Tibial artery (tissue), 4 donors: ENCODE data around the gene NOP14.

ENCODE experiments used
- DNase-seq, 2 donors: peaks; one replicate each; pipeline ENCODE4 v3.0.0-alpha.2; 2019
- H3K27ac ChIP-seq, 2 donors: fragments of 200-600 bp; sonication (generic) in 1 of 2; 1 replicate in 1 of 2; 2 replicates in 1 of 2; pipeline ENCODE4 v1.5.1; 2018 to 2019; ENCODE audit warnings: mild to moderate bottlenecking in 1 of 2
- H3K27me3 ChIP-seq, 2 donors: fragments of 200-600 bp; sonication (generic) in 1 of 2; one replicate each; pipeline versions ENCODE4 v1.5.1 to v1.6.0; 2016 to 2019
- H3K36me3 ChIP-seq, 3 donors: fragments of 200-600 bp; sonication (generic) in 2 of 3; one replicate each; pipeline ENCODE4 v1.5.1; 2016 to 2019; ENCODE audit warnings: mild to moderate bottlenecking in 2 of 3
- H3K4me1 ChIP-seq, 4 donors: fragments of 200-600 bp; sonication (generic) in 2 of 4; 1 replicate in 3 of 4; 2 replicates in 1 of 4; pipeline ENCODE4 v1.5.1; 2016 to 2019
- H3K4me3 ChIP-seq, 2 donors: fragments of 200-600 bp; sonication (generic) in 1 of 2; 1 replicate in 1 of 2; 2 replicates in 1 of 2; pipeline ENCODE4 v1.5.1; 2018 to 2019; ENCODE audit warnings: mild to moderate bottlenecking in 2 of 2
- H3K9me3 ChIP-seq, 3 donors: fragments of 200-600 bp; sonication (generic) in 1 of 3; one replicate each; pipeline ENCODE4 v1.5.1; 2016 to 2019
- intact Hi-C: fragments of 100-400 bp; cut with DNase I; formaldehyde crosslinking; loops from one replicate; pipeline ENCODE4 v1.15.0; 2023; ENCODE audit warnings: low total_unique reads
- TF ChIP-seq, protein P1 (sequence below), 2 experiments: fragments of 200-600 bp in 1 of 2; fragments of 450-650 bp in 1 of 2; IDR thresholded peaks; one replicate each; pipeline ENCODE4 v1.5.1; 2017 to 2019; ENCODE audit warnings: antibody characterized with exemption in 2 of 2, mild to moderate bottlenecking in 1 of 2, moderate library complexity in 1 of 2

NOP14 gene

DNA sequence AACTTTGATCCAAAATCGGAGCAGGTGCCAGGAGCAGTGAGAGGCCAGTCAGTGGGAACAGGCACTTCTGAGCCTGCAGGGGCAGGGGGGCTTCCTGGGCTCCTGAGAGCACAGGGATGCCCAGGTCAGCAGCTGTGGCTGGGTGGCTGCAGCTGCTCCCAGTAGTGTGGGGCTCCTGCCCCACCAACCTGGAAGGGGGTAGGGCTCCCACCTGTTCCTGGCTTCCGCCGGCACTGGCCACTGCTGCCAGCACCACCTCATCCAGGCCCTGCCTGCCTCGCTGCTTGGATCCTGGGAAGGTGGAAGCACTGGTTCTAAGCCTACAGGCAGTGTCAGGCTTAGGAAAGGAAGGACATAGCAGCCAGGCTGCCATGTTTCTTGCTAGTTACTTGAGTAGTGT lies 18.8 kb upstream of the NOP14 start:
- Histone ChIP-seq H3K27ac (no peak overlapping the region), H3K4me1 (no peaks in the 10 kb centered on the region), H3K27me3 (no peaks in the 10 kb centered on the region), H3K36me3 (no peaks in the 10 kb centered on the region), H3K4me3 (no peak overlapping the region), H3K9me3 (peaks cover 0 to 14% (median 0%) of the 10 kb centered on the region in 3 donors)
- no peak for DNase-seq
- intact Hi-C loops = no loop called here
- TF ChIP-seq, protein P1, sequence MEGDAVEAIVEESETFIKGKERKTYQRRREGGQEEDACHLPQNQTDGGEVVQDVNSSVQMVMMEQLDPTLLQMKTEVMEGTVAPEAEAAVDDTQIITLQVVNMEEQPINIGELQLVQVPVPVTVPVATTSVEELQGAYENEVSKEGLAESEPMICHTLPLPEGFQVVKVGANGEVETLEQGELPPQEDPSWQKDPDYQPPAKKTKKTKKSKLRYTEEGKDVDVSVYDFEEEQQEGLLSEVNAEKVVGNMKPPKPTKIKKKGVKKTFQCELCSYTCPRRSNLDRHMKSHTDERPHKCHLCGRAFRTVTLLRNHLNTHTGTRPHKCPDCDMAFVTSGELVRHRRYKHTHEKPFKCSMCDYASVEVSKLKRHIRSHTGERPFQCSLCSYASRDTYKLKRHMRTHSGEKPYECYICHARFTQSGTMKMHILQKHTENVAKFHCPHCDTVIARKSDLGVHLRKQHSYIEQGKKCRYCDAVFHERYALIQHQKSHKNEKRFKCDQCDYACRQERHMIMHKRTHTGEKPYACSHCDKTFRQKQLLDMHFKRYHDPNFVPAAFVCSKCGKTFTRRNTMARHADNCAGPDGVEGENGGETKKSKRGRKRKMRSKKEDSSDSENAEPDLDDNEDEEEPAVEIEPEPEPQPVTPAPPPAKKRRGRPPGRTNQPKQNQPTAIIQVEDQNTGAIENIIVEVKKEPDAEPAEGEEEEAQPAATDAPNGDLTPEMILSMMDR (IDR thresholded peaks at IDR 0.05) = no peak

DNA sequence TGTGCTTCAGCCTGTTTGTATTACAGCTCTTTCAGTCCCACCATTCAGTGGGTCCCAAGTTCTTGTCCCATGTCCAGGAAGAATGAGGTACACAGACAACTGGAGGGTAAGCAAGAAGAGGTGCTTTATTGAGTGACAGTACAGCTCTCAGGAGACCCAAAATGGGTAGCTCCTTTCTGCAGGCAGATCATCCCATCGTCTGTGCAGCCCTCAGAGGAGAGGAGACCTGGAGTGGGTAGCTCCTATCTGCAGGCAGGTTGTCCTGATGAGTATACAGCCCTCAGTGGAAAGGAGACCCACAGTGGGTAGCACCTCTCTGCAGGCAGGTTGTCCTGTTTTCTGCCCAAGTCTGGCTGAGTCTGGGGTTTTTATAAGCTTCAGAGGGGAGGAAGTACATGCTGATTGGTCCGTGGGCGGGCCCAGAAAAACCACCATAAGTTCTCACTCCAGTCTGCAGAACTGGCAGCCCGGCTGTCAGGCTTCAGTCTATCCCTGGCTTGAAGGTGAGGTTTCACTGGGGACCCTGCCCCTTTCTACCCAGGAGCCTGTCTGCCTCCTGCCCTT lies 18.1 kb upstream of the NOP14 start:
- no peak overlapping the region for H3K4me3 ChIP-seq
- no peak overlapping the region for H3K27ac ChIP-seq
- intact Hi-C loops = no loop called here

DNA sequence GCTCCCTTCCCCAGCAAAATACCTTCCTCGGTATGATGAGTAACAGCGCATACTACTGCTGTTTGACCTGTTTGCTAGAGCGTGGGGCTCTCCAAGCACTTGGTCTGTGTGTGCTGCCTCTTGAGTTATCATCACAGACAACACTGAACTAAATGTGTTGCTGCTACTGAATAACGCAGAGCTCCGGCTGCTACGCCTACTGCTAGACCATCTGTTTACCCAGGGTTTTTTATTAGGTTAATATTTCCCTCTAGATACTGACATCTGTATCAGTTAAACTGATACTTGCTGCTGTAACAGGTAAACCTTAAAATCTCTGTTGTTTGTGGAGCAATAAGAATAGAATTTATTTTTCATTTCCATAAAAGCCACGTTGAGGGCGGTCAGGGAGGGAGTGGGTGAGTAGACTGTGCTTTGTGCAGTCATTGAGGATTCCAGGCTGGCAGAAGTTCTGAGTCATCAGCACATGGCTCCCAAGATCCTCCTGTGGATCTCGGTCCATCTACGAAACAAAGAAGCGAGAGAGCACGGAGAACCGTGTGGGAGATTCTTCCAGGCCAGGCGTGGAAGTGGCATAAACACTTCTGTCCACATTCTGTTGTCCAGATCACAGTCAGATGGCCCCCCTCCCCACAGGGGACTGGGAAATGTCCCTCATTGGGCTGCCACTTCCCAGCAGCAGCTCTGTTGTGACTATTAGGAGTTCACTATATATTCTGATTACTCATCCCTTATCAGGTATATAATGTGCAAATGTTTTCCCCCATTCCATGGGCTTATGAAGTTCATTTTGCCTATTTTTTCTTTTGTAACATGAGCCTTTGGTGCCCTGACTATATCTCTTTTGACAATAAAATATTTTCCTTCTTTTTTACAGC lies 14.2 kb upstream of the NOP14 start:
- DNase-seq = no peak
- H3K9me3 ChIP-seq = peaks cover 0 to 14% (median 0%) of the 10 kb centered on the region in 3 donors
- H3K4me3 ChIP-seq = no peak overlapping the region
- intact Hi-C loops = no loop called here
- no peak overlapping the region for H3K27ac ChIP-seq
- no peaks in the 10 kb centered on the region for H3K27me3 ChIP-seq
- no peaks in the 10 kb centered on the region for H3K4me1 ChIP-seq
- TF ChIP-seq, protein P1 (IDR thresholded peaks at IDR 0.05) = no peak
- no peaks in the 10 kb centered on the region for H3K36me3 ChIP-seq

More for the DNA sequence above, 18.1 kb upstream of the NOP14 start:
- DNase-seq = no peak
- Histone ChIP-seq H3K36me3 (no peaks in the 10 kb centered on the region), H3K9me3 (peaks cover 0 to 14% (median 0%) of the 10 kb centered on the region in 3 donors), H3K4me1 (no peaks in the 10 kb centered on the region), H3K27me3 (no peaks in the 10 kb centered on the region)
- TF ChIP-seq, protein P1 (IDR thresholded peaks at IDR 0.05) = no peak

DNA sequence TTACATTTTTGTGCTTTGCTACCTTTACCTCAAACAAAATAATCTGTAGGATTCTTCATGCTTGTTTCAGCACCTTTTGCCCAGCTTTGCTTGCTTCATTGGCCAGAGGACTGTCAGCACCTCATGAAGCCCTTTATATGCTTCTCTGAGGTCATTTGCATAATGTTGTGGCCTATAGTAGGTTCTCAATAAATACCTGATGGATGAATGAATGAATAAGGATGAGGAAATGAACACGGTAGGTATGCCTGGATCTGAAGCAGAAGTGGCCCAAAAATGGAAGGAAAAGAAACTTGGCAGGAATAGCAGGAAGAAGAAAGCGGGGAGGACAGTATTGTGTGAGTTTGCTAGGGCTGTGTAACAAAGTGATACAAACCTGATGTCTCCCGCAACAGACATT lies 8.1 kb upstream of the NOP14 start:
- H3K27ac ChIP-seq = no peak overlapping the region
- no peaks in the 10 kb centered on the region for H3K27me3 ChIP-seq
- TF ChIP-seq, protein P1 (IDR thresholded peaks at IDR 0.05) = no peak
- no peaks in the 10 kb centered on the region for H3K9me3 ChIP-seq
- intact Hi-C loops = no loop called here
- no peak for DNase-seq
- H3K4me3 ChIP-seq = no peak overlapping the region
- H3K4me1 ChIP-seq = no peaks in the 10 kb centered on the region
- no peaks in the 10 kb centered on the region for H3K36me3 ChIP-seq

DNA sequence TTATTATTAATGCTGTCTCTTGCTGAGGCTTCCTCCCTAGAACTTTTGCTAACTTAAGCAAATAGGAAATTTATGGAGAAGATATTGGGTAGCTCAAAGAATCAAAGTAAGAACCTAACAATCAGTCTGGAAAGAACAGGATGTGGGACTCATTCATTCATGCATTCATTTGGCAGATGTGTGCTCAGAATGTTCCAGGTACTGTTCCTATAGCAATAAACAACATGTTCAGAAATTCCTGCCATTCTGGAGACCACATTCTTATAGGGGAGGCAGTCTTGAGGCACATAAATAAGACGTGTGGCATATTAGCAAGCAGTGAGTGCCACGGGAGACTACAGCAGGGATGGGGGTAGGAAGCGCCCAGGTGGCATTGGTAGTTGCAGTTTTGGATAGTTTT lies 5.2 kb upstream of the NOP14 start:
- Histone ChIP-seq H3K27ac (no peak overlapping the region), H3K36me3 (no peaks in the 10 kb centered on the region), H3K27me3 (no peaks in the 10 kb centered on the region), H3K4me1 (peaks cover 0 to 10% (median 4%) of the 10 kb centered on the region in 4 donors), H3K4me3 (no peak overlapping the region), H3K9me3 (no peaks in the 10 kb centered on the region)
- TF ChIP-seq, protein P1 (IDR thresholded peaks at IDR 0.05) = no peak
- no peak for DNase-seq
- intact Hi-C loops = no loop called here
